Loucy (cell line): ENCODE data around the gene CRHR2.
"Not testable (repeated sequence)": the region's sequence is repeated elsewhere in the genome, so short reads cannot be mapped to it uniquely, and the experiment has no call there.

ENCODE experiments used
- H2AFZ ChIP-seq: fragments of 200-600 bp; sonication (generic); 2 replicates; pipeline ENCODE4 v1.6.0; 2016; ENCODE audit warnings: antibody characterized with exemption, mild to moderate bottlenecking, low read length, moderate library complexity
- H3F3A ChIP-seq: fragments of 200-600 bp; 2 replicates; pipeline ENCODE4 v1.6.0; 2016; ENCODE audit warnings: antibody characterized with exemption, low read depth, mild to moderate bottlenecking
- H3K27me3 ChIP-seq: fragments of 200-600 bp; sonication (generic); 2 replicates; pipeline ENCODE4 v1.6.1; 2014; ENCODE audit warnings: low read length, mild to moderate bottlenecking; ENCODE audit not compliant: insufficient read depth, poor library complexity, severe bottlenecking
- H3K36me3 ChIP-seq: fragments of 200-600 bp; sonication (generic); 2 replicates; pipeline ENCODE4 v1.6.1; 2016; ENCODE audit warnings: low read length; ENCODE audit not compliant: insufficient read depth
- H3K4me1 ChIP-seq: fragments of 200-600 bp; sonication (generic); 2 replicates; pipeline ENCODE4 v1.5.1; 2014; ENCODE audit warnings: low read length, mild to moderate bottlenecking; ENCODE audit not compliant: insufficient read depth, poor library complexity, severe bottlenecking
- H3K4me2 ChIP-seq: fragments of 200-600 bp; sonication (generic); 2 replicates; pipeline ENCODE4 v1.6.0; 2014; ENCODE audit warnings: antibody characterized with exemption, low read length, low read depth, mild to moderate bottlenecking; ENCODE audit not compliant: poor library complexity, severe bottlenecking
- H3K4me3 ChIP-seq: fragments of 200-600 bp; sonication (generic); 2 replicates; pipeline ENCODE4 v1.5.1; 2014; ENCODE audit warnings: low read length, mild to moderate bottlenecking, mixed read lengths; ENCODE audit not compliant: poor library complexity, severe bottlenecking
- H3K79me2 ChIP-seq: fragments of 200-600 bp; sonication (generic); 2 replicates; pipeline ENCODE4 v1.6.1; 2014; ENCODE audit warnings: low read length; ENCODE audit not compliant: insufficient read depth
- H3K9ac ChIP-seq: fragments of 200-600 bp; sonication (generic); 2 replicates; pipeline ENCODE4 v1.6.0; 2014; ENCODE audit warnings: mild to moderate bottlenecking, low read depth, low read length, moderate library complexity; ENCODE audit not compliant: poor library complexity, severe bottlenecking
- H3K9me2 ChIP-seq: fragments of 200-600 bp; sonication (generic); replicated peaks from 2 replicates; pipeline ENCODE4 v1.6.1; 2016; ENCODE audit warnings: low read depth, low read length, mixed read lengths
- H3K9me3 ChIP-seq: fragments of 200-600 bp; sonication (generic); 2 replicates; pipeline ENCODE4 v1.6.1; 2014; ENCODE audit warnings: mild to moderate bottlenecking, antibody characterized with exemption, low read length, low read depth; ENCODE audit not compliant: insufficient read depth
- H4K20me1 ChIP-seq: fragments of 200-600 bp; sonication (generic); 2 replicates; pipeline ENCODE4 v1.6.0; 2014; ENCODE audit warnings: antibody characterized with exemption, low read length, mild to moderate bottlenecking; ENCODE audit not compliant: insufficient read depth, poor library complexity, severe bottlenecking
- EZH2phosphoT487 ChIP-seq: fragments of 200-600 bp; IDR thresholded peaks from 2 replicates; pipeline ENCODE4 v1.6.1; 2018; ENCODE audit warnings: antibody characterized with exemption, mild to moderate bottlenecking, moderate library complexity, borderline replicate concordance
- TF ChIP-seq, protein P1 (sequence below): fragments of 200-600 bp; sonication (generic); conservative IDR thresholded peaks from 2 replicates; pipeline ENCODE4 v1.5.1; 2014; ENCODE audit warnings: mild to moderate bottlenecking, antibody characterized with exemption, low read length

Gene CRHR2

DNA sequence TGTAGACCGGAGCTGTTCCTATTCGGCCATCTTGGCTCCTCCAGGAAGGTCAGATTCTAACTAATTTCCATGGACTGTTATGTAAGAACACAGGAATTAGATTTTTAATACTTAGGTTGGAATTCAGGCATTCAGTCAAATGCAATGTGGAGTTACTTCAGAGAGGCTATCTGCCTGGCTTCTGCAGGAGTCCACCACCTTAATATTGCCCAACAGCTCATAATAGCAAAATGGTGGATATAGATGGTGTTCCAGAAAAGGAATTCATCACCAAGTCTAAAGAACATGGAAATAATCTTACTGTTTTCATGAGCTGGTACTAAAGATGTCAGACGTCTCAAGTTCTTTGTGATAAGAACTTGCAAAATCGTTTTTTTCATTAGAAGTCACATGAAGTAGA is 39.5 kb downstream of the CRHR2 start:
- Histone ChIP-seq H4K20me1 (no peaks in the 10 kb centered on the region), H3K9ac (no peak overlapping the region), H3K4me2 (no peak overlapping the region), H3K36me3 (peaks cover 9% of the 10 kb centered on the region; the same call in 1 of the 2 replicates), H3F3A (no peaks in the 10 kb centered on the region), H3K4me1 (no peaks in the 10 kb centered on the region), H2AFZ (no peak overlapping the region), H3K9me2 (no peaks in the 10 kb centered on the region), H3K79me2 (no peaks in the 10 kb centered on the region), H3K4me3 (no peak overlapping the region), H3K9me3 (no peaks in the 10 kb centered on the region), H3K27me3 (no peaks in the 10 kb centered on the region)
- TF ChIP-seq, protein P1, sequence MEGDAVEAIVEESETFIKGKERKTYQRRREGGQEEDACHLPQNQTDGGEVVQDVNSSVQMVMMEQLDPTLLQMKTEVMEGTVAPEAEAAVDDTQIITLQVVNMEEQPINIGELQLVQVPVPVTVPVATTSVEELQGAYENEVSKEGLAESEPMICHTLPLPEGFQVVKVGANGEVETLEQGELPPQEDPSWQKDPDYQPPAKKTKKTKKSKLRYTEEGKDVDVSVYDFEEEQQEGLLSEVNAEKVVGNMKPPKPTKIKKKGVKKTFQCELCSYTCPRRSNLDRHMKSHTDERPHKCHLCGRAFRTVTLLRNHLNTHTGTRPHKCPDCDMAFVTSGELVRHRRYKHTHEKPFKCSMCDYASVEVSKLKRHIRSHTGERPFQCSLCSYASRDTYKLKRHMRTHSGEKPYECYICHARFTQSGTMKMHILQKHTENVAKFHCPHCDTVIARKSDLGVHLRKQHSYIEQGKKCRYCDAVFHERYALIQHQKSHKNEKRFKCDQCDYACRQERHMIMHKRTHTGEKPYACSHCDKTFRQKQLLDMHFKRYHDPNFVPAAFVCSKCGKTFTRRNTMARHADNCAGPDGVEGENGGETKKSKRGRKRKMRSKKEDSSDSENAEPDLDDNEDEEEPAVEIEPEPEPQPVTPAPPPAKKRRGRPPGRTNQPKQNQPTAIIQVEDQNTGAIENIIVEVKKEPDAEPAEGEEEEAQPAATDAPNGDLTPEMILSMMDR = no peak
- TF ChIP-seq EZH2phosphoT487 = no peak

GRCh38 chr7:30642322-30642721 is 39.9 kb downstream of the CRHR2 start:
- not testable (repeated sequence) for H3K36me3 ChIP-seq, H3K4me2 ChIP-seq, H3K27me3 ChIP-seq, H3K9me3 ChIP-seq, H3K9ac ChIP-seq, H3F3A ChIP-seq, H3K79me2 ChIP-seq, H2AFZ ChIP-seq, H4K20me1 ChIP-seq, H3K9me2 ChIP-seq, H3K4me1 ChIP-seq, H3K4me3 ChIP-seq

GRCh38 chr7:30635798-30636197 is 46.5 kb downstream of the CRHR2 start:
- TF ChIP-seq, protein P1 = no peak
- TF ChIP-seq EZH2phosphoT487 = no peak
- Histone ChIP-seq H3K9ac (no peak overlapping the region), H3K4me3 (no peak overlapping the region), H3F3A (no peaks in the 10 kb centered on the region), H3K27me3 (no peaks in the 10 kb centered on the region), H3K79me2 (no peaks in the 10 kb centered on the region), H2AFZ (no peak overlapping the region), H3K9me2 (no peaks in the 10 kb centered on the region), H4K20me1 (no peaks in the 10 kb centered on the region), H3K9me3 (no peaks in the 10 kb centered on the region), H3K36me3 (peaks cover 53% of the 10 kb centered on the region), H3K4me2 (no peak overlapping the region), H3K4me1 (no peaks in the 10 kb centered on the region)

DNA sequence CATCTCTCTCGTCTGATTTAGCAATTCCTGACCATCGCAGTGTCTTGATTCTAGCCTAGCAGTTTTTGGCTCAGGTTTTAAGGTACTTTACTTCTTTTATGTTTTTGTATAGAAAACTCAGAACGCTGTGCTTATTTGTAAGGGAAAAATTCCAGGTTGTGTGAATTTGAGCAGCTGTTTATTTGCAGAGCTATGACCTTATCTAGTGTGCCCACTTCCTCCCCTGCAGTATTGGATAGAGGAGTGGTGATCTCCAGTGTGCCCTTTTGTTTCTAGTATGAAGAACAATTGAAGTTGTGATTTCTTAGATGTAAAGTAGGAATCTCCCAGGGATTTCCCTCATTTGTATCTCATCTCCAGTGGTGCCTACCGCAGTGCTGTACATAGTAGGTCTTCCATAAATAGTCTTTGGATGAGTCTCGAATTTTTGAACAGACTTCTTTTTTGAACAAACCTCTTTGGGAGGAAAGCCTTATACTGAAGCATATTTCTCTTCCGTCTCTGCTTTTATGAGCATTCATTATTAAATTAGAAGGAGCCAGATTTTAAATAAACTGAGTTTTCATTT is 47.5 kb downstream of the CRHR2 start:
- TF ChIP-seq, protein P1 = no peak
- TF ChIP-seq EZH2phosphoT487 = no peak
- Histone ChIP-seq H3K9me3 (no peaks in the 10 kb centered on the region), H4K20me1 (no peaks in the 10 kb centered on the region), H3F3A (no peaks in the 10 kb centered on the region), H3K9ac (no peak overlapping the region), H2AFZ (no peak overlapping the region), H3K4me3 (no peak overlapping the region), H3K4me2 (no peak overlapping the region), H3K79me2 (no peaks in the 10 kb centered on the region), H3K9me2 (no peaks in the 10 kb centered on the region), H3K27me3 (no peaks in the 10 kb centered on the region), H3K4me1 (no peaks in the 10 kb centered on the region), H3K36me3 (peaks cover 60% of the 10 kb centered on the region)
